A204.1 (cell line): ENCODE data around the gene COPB1.
"Not testable (repeated sequence)": the region's sequence is repeated elsewhere in the genome, so short reads cannot be mapped to it uniquely, and the experiment has no call there.

Experiments used
- FAIRE-seq: peaks from 2 replicates; lab custom pipeline; 2012; peaks lifted over from hg19 to GRCh38; lab: Jason Lieb, UNC

COPB1 gene, protein sequence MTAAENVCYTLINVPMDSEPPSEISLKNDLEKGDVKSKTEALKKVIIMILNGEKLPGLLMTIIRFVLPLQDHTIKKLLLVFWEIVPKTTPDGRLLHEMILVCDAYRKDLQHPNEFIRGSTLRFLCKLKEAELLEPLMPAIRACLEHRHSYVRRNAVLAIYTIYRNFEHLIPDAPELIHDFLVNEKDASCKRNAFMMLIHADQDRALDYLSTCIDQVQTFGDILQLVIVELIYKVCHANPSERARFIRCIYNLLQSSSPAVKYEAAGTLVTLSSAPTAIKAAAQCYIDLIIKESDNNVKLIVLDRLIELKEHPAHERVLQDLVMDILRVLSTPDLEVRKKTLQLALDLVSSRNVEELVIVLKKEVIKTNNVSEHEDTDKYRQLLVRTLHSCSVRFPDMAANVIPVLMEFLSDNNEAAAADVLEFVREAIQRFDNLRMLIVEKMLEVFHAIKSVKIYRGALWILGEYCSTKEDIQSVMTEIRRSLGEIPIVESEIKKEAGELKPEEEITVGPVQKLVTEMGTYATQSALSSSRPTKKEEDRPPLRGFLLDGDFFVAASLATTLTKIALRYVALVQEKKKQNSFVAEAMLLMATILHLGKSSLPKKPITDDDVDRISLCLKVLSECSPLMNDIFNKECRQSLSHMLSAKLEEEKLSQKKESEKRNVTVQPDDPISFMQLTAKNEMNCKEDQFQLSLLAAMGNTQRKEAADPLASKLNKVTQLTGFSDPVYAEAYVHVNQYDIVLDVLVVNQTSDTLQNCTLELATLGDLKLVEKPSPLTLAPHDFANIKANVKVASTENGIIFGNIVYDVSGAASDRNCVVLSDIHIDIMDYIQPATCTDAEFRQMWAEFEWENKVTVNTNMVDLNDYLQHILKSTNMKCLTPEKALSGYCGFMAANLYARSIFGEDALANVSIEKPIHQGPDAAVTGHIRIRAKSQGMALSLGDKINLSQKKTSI

GRCh38 chr11:14499560-14500180, at the start of gene COPB1:
TSS of gene COPB1 (minus strand) at chr11:14499811. CDS start at chr11:14498928, 883 bp downstream.
- FAIRE-seq: peak; percentile 48

- FAIRE-seq: no peak
Measured at GRCh38 chr11:14547440-14547839, 47.8 kb upstream of the COPB1 start.

- FAIRE-seq: no peak
Measured at GRCh38 chr11:14546672-14547071, 47.1 kb upstream of the COPB1 start.

DNA sequence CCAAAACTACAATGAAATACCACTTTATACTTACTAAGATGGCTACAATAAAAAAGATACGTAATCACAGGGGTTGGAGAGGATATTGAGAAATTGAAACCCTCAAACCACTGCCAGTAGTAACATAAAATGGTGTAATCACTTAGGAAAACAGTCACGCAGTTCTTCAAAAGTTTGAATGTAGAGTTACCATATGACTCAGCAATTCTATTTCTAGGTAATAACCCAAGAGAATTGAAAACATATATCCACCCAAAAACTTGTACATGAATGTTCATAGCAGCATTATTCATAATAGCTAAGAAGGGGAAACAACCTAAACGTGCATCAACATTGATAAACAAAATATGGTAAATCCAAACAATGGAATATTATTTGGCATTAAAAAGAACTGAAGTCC, 45.0 kb upstream of the COPB1 start:
- no peak for FAIRE-seq

DNA sequence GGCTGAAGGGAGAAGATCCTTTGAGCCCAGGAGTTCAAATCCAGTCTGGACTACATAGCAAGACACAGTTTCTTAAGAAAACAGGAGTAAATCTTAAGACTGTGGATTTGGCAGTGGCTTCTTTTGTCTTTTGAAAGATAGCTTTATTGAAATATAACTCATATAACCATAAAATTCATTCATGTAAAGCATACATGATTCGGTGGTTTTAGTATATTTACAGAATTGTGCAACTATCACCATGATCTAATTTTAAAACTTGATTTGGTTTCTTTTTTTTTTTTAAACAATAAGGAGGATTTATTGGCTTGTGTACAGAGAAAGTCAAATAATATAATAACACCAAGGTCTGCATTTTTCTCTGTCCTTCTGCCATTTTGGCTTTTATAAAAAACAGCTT, 43.6 kb upstream of the COPB1 start:
- FAIRE-seq: no peak

GRCh38 chr11:14542324-14542723, 42.7 kb upstream of the COPB1 start:
- no peak for FAIRE-seq

DNA sequence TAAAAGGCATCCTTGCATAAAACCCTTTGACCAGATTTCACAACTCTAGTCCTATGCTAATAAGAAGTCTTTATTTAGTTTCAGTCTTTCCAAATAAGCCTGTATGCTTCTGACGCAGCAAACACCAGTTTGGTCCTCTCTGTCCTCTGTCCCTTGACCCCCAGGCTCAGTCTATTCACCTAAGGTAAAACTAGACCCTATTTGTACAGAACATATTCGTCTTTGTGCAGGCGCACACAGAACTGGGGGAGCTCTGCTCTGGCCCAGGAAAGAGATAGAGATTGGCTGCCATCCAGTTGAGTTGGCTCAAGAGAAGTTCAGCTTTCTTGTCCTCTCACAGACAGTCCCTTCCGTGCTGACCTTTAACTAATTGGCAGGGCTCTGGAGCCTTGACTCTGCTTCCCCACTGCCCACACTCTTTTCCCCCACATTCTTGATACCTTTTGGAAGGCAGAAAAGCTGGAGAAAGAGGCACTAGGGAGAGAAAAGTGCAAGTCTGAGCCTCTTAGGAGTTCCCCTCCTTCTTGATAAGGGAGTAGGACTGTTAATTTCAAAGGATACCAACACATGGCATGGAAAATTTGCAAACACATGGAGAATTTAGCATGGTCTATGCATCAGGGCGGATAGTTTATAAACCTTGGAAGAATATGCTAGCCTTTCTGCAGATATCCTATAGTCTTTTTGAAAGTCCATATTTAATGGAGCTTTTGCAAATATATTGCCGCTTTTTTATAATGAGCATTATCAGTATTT, 41.8 kb upstream of the COPB1 start:
- no peak for FAIRE-seq

GRCh38 chr11:14539982-14540421, 40.4 kb upstream of the COPB1 start:
- no peak for FAIRE-seq

GRCh38 chr11:14538926-14539554, 39.4 kb upstream of the COPB1 start:
- no peak for FAIRE-seq

DNA sequence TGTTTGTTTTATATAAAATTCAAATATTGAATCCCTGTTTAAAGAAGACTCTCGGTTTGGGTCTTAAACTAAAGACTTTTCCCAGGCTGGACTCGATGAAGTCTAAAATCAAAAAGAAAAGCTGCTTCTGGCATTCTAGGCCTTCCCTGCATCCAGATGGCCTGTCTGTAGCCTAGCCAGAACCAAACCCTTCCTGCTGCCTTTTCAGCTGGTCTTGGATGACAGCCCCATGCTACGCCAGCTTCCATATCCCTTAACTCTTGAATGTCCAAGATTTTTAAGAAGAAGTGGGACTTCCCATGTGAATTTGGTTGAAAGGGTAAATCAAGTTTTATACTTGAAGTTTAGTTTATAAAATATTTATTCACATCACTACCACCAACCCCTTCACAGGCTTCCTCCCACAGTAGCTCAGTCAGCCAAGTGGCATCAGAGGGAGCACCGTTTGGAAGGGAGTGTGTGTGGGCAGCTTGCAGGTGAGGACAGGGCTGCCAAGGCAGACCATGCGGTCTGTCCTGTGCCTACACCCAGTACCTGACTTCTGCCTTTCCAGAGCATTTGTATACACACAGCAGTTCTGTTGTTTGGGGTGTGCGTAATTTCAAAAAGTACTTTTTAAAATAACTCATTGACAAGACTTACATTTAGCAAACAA, 38.8 kb upstream of the COPB1 start:
- no peak for FAIRE-seq

DNA sequence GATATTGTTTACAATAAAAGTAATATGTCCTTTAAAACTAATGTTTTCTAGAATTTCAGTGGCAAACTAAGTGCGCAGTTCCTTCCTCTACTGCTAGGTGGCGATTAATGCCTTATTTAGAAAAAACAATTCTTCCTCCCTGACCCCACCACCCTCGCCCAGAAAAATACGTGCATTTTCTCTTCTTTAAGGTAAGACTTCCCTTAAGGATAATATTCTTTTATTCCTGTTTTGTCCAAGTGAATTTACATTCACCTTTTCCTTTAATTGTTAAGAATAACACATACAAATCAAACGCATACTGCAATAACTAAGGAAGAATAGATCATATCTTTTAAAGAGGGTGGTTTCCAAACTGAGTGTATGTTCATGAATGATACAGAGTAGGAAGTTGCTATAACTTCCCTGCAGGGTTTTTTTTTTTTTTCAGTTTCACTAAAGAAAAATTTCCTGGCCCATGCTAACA, 37.6 kb upstream of the COPB1 start:
- peak; percentile 66 for FAIRE-seq

GRCh38 chr11:14535166-14535565, 35.6 kb upstream of the COPB1 start:
- not testable (repeated sequence) for FAIRE-seq

DNA sequence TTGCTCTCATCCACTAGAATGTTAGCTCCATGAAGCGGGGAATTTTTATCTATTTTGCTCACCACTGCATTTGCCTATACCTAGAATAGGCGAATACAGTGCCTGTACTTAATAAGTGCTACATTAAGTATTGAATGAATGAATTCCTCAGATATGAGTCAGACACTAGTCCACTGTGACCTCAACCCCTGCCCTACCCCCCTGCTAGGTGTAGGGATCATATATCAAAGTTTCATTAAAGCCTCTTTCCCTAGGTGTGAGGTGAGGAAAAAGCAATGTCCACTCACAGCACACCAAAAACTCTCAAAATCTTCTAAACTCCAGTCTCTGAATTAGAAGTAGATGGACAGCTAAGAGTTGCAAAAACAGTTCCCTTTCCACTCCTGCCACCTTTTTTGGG, 30.3 kb upstream of the COPB1 start:
- no peak for FAIRE-seq

GRCh38 chr11:14529321-14529720, 29.7 kb upstream of the COPB1 start:
- no peak for FAIRE-seq

DNA sequence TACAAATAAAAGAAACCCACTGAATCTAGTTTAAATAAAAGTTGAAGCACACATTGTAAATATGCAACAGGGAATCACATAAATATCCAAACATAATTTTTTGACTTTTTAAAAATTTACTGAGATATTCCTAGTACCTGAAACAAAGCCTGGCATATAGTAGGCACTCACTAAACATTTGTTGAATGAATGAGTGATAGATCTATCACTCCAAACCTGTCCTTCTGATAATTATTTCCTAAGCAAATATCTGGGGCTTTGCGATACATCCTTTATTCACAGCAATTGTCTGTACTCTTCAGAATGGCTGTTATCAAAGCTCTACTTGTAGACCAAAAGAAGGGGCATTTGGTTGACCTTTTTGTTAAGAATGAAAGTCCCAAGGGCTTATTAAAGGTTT, 23.2 kb upstream of the COPB1 start:
- no peak for FAIRE-seq

- no peak for FAIRE-seq
Measured at GRCh38 chr11:14522245-14522644, 22.6 kb upstream of the COPB1 start.

GRCh38 chr11:14520747-14521151, 21.1 kb upstream of the COPB1 start:
- FAIRE-seq: no peak

GRCh38 chr11:14519917-14520746, 20.5 kb upstream of the COPB1 start, which contains the start of gene PSMA1:
TSS of gene PSMA1 (minus strand) at chr11:14520386. CDS start at chr11:14520299, 87 bp downstream.
- peak; percentile 83 for FAIRE-seq

DNA sequence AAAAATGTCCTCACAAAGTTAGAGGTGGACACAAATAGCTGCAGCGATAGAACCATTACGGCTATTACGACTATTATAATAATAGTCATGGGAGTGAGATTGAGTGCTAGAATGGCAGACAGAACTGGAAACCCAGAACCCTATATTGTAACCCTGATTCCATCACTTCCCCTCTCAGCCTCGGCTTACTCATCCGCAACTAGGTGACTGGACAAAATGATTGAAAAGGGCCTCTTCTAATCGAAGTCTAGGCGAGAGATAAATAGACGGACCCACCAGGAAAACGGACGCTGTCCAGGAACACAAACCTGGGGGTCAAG, 19.9 kb upstream of the COPB1 start:
- no peak for FAIRE-seq

- FAIRE-seq: no peak
Measured at GRCh38 chr11:14518820-14519219, 19.2 kb upstream of the COPB1 start.
